ENCODE measurements around the gene NUP93. TPM values are rescaled to one million over a fixed set of nuclear protein-coding genes. Genes with fewer than 3 reads are reported as not detected.

Gene NUP93
- total RNA-seq, 1 donor from 2014 or later: 27.1 TPM

DNA sequence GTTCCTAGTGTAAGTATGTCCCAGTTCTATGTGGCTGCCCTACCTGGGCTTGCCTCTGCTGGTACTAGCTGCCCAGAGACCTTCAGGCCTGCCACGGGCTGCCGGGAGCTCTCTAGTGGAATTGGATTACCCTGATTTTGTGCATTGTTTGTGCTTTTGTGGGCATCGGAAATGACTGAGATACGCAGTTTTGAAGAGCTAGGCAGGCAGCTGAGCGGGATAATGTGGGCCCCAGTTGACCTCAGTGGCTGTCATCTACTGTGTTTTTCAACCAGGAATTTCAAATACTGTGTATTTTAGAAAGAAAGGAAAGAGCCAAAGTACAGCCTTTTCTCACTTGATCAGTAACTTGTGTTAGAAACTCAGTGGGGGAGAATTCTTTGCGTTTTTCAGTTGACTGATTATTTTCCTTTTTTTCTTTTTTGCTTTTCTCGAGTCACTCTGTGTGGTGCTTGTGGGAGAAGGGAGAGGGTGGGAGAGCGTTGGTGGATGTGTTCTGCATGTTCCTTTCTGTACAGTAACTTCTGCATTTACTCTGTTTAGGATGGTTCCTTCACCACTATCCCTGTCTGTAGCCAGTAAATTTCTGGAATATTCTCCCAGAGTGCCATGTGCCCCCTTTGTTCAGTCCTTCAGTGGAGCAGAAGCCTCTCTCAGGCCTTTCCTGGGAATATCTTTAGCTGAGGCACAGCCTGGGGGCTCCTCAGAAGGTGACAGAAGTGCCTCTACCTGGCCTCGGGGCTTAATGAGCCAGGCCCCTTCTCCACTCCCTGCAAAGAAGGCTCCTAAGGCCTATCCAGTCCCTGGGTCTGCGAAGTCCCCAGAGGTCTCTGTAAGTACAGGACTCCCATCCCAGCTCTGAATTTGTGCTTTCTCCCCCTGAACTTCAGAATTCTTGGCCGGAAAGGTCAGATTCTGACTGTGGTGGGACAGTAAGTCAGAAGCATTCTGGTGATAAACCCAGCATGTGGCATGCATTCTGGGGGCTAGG, 120.1 kb downstream of the NUP93 start:
- DNase-seq: no peak
- intact Hi-C loops (cut with micrococcal nuclease): no loop called here
- Histone ChIP-seq H3K27me3 (ENCODE audit: low read depth) (no peaks in the 10 kb centered on the region), H3K27ac (replicated peaks) (no peak overlapping the region), H3K4me1 (peaks cover 21% of the 10 kb centered on the region), H3K36me3 (peaks cover 5% of the 10 kb centered on the region), H3K9me3 (replicated peaks) (no peaks in the 10 kb centered on the region), H3K4me3 (no peak overlapping the region)
- TF ChIP-seq, protein P1, sequence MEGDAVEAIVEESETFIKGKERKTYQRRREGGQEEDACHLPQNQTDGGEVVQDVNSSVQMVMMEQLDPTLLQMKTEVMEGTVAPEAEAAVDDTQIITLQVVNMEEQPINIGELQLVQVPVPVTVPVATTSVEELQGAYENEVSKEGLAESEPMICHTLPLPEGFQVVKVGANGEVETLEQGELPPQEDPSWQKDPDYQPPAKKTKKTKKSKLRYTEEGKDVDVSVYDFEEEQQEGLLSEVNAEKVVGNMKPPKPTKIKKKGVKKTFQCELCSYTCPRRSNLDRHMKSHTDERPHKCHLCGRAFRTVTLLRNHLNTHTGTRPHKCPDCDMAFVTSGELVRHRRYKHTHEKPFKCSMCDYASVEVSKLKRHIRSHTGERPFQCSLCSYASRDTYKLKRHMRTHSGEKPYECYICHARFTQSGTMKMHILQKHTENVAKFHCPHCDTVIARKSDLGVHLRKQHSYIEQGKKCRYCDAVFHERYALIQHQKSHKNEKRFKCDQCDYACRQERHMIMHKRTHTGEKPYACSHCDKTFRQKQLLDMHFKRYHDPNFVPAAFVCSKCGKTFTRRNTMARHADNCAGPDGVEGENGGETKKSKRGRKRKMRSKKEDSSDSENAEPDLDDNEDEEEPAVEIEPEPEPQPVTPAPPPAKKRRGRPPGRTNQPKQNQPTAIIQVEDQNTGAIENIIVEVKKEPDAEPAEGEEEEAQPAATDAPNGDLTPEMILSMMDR (IDR thresholded peaks at IDR 0.05; ENCODE audit: borderline replicate concordance): no peak

DNA sequence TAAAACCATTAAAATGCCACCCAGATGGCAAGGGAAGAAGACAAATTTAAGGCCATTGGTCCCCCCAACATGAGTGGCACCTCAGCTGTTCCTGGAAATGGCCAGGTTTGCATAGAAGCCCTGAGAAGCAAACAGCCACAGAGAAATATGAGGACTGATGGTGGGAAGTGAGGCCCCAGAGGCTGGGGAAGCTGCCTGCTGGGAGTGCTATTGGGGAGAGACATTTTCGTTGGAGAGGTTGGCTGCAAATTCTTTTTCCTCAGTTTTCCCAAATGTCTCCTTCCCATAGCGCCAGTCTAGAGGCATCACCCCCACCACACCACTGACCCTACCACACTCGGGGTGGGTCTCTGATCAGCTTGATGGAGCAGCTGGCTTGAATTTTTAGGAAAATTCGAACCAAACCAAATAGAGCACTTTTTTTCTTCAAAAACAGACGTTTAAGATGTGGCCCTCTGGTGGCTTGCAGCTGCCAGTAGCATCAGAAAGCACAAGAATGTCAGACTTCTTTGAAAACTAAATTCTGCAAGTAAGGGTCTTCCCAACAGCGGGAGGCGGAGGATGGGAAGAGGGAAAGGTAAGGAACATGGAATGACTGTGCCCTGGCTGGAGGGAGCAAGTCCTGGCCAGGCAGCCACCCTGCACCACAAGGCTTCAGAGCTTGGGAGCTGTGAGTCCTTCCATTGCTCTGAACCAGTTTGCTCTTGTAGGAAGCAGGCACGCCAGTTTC, 121.9 kb downstream of the NUP93 start:
- no peak for DNase-seq
- H3K27ac ChIP-seq (replicated peaks): no peak overlapping the region
- intact Hi-C loops (cut with micrococcal nuclease): no loop called here

GRCh38 chr16:56852401-56852730, 122.4 kb downstream of the NUP93 start:
- no peaks in the 10 kb centered on the region for H3K27me3 ChIP-seq (ENCODE audit: low read depth)
- H3K4me1 ChIP-seq: peaks cover 19% of the 10 kb centered on the region
- H3K36me3 ChIP-seq: no peaks in the 10 kb centered on the region
- no peak overlapping the region for H3K27ac ChIP-seq (replicated peaks)
- no peak for DNase-seq
- no peak overlapping the region for H3K4me3 ChIP-seq
- TF ChIP-seq, protein P1 (IDR thresholded peaks at IDR 0.05; ENCODE audit: borderline replicate concordance): no peak
- intact Hi-C loops (cut with micrococcal nuclease): no loop called here
- no peaks in the 10 kb centered on the region for H3K9me3 ChIP-seq (replicated peaks)

More for the DNA sequence above, 121.9 kb downstream of the NUP93 start:
- Histone ChIP-seq H3K4me1 (peaks cover 21% of the 10 kb centered on the region), H3K4me3 (no peak overlapping the region), H3K9me3 (replicated peaks) (no peaks in the 10 kb centered on the region), H3K36me3 (no peaks in the 10 kb centered on the region), H3K27me3 (ENCODE audit: low read depth) (no peaks in the 10 kb centered on the region)
- TF ChIP-seq, protein P1 (IDR thresholded peaks at IDR 0.05; ENCODE audit: borderline replicate concordance): peak; percentile 7

GRCh38 chr16:56852968-56853367, 123.0 kb downstream of the NUP93 start:
- Histone ChIP-seq H3K36me3 (no peaks in the 10 kb centered on the region), H3K27ac (replicated peaks) (no peak overlapping the region), H3K4me3 (no peak overlapping the region), H3K9me3 (replicated peaks) (no peaks in the 10 kb centered on the region), H3K4me1 (peaks cover 13% of the 10 kb centered on the region), H3K27me3 (ENCODE audit: low read depth) (no peaks in the 10 kb centered on the region)
- no peak for DNase-seq
- TF ChIP-seq, protein P1 (IDR thresholded peaks at IDR 0.05; ENCODE audit: borderline replicate concordance): no peak
- intact Hi-C loops (cut with micrococcal nuclease): no loop called here

DNA sequence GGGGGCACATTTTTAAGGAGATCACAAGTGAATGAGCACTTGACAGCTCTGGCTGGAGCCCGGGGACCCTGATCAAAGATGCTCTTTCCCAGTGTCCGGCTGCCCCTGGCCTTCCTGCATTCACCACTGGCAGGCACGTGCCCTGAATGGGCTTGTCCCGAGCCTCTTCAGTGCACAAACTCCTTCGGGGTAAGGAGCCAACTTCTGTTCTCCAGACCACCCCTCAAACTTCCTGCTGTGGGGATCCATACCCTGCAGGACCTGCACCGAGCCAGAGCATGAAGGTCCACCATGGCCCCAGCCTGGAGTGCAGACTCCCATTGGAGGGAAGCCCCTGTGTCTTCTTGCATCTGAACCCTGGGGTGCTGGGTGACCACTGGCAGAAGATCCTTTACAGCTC, 125.3 kb downstream of the NUP93 start:
- TF ChIP-seq, protein P1 (IDR thresholded peaks at IDR 0.05; ENCODE audit: borderline replicate concordance): no peak
- no peak for DNase-seq
- intact Hi-C loops (cut with micrococcal nuclease): no loop called here
- H3K27ac ChIP-seq (replicated peaks): no peak overlapping the region
- H3K27me3 ChIP-seq (ENCODE audit: low read depth): no peaks in the 10 kb centered on the region
- no peaks in the 10 kb centered on the region for H3K4me1 ChIP-seq
- no peaks in the 10 kb centered on the region for H3K36me3 ChIP-seq
- no peak overlapping the region for H3K4me3 ChIP-seq
- H3K9me3 ChIP-seq (replicated peaks): no peaks in the 10 kb centered on the region
